IMR-90 (cell line): ENCODE measurements around the gene TAF7. TPM values are rescaled to one million over a fixed set of nuclear protein-coding genes. Genes with fewer than 3 reads are reported as not detected.

Source experiments
- ATAC-seq: fragments of 200-7000 bp; cut with Tn5 transposase; 2 replicates; pipeline ENCODE4 v1.9.1; 2020; ENCODE audit warnings: low read depth, mild to moderate bottlenecking, moderate library complexity
- BruUV-seq: library from RNA; stranded (reverse); fragments of 400-500 nt; replicated peaks from 2 replicates; lab custom pipeline; 2021; lab: Mats Ljungman, UMichigan
- CTCF ChIA-PET: fragments of 300-600 bp; formaldehyde crosslinking; extraction: SDS; loops from one replicate; lab custom pipeline; 2021; ENCODE audit warnings: antibody characterized with exemption; lab: Yijun Ruan, JAX
- POLR2A ChIA-PET: fragments of 300-600 bp; sonication (Branson Sonifier 250); formaldehyde crosslinking; loops from one replicate; lab custom pipeline; 2022; ENCODE audit warnings: antibody characterized with exemption; ENCODE audit not compliant: unreplicated experiment; lab: Charles Lee
- DNase-seq: peaks from one replicate; pipeline ENCODE4 v3.0.0; 2013
- H2AFZ ChIP-seq: replicated peaks from 2 replicates; pipeline ENCODE3; 2013; ENCODE audit warnings: low read length, mild to moderate bottlenecking; ENCODE audit not compliant: poor library complexity
- H2AK5ac ChIP-seq: 2 replicates; pipeline ENCODE4 v1.6.1; 2013; ENCODE audit warnings: low read depth, low read length, inconsistent platforms
- H2AK9ac ChIP-seq: replicated peaks from 2 replicates; pipeline ENCODE3; 2013; ENCODE audit warnings: mild to moderate bottlenecking, low read depth, low read length, moderate library complexity; ENCODE audit not compliant: poor library complexity
- H2BK120ac ChIP-seq: 2 replicates; pipeline ENCODE4 v1.6.1; 2013; ENCODE audit warnings: low read depth, low read length, inconsistent platforms
- H2BK15ac ChIP-seq: 3 replicates; pipeline ENCODE4 v1.6.1; 2013; ENCODE audit warnings: low read depth, low read length, inconsistent platforms
- H2BK20ac ChIP-seq: 2 replicates; pipeline ENCODE4 v1.6.1; 2013; ENCODE audit warnings: low read depth, mild to moderate bottlenecking, inconsistent platforms, low read length, moderate library complexity
- H2BK5ac ChIP-seq: 2 replicates; pipeline ENCODE4 v1.6.1; 2013; ENCODE audit warnings: mild to moderate bottlenecking, low read depth, low read length, inconsistent platforms; ENCODE audit not compliant: poor library complexity, severe bottlenecking
- H3K14ac ChIP-seq: replicated peaks from 2 replicates; pipeline ENCODE4 v1.6.1; 2013; ENCODE audit warnings: low read depth, low read length, inconsistent platforms
- H3K18ac ChIP-seq: 2 replicates; pipeline ENCODE4 v1.6.1; 2013; ENCODE audit warnings: low read depth, low read length, control low read depth
- H3K23ac ChIP-seq: 2 replicates; pipeline ENCODE4 v1.6.1; 2013; ENCODE audit warnings: low read depth, low read length, inconsistent platforms
- H3K27ac ChIP-seq: 2 replicates; pipeline ENCODE4 v1.5.1; 2013; ENCODE audit warnings: mild to moderate bottlenecking, control low read depth, low read length; ENCODE audit not compliant: insufficient read depth
- H3K27me3 ChIP-seq: 2 replicates; pipeline ENCODE4 v1.6.1; 2013; ENCODE audit warnings: low read length; ENCODE audit not compliant: control insufficient read depth, insufficient read depth
- H3K36me3 ChIP-seq: 2 replicates; pipeline ENCODE4 v1.6.1; 2013; ENCODE audit warnings: low read length, mixed read lengths; ENCODE audit not compliant: control insufficient read depth, insufficient read depth
- H3K4ac ChIP-seq: 2 replicates; pipeline ENCODE4 v1.6.1; 2013; ENCODE audit warnings: low read depth, low read length, inconsistent platforms
- H3K4me1 ChIP-seq: 2 replicates; pipeline ENCODE4 v1.6.1; 2013; ENCODE audit warnings: low read length, mixed read lengths; ENCODE audit not compliant: control insufficient read depth, insufficient read depth
- H3K4me2 ChIP-seq: 2 replicates; pipeline ENCODE4 v1.6.1; 2013; ENCODE audit warnings: low read depth, mild to moderate bottlenecking, control low read depth, low read length, moderate library complexity
- H3K4me3 ChIP-seq: 2 replicates; pipeline ENCODE4 v1.5.1; 2013; ENCODE audit warnings: low read depth, mild to moderate bottlenecking, control low read depth, low read length, moderate library complexity; ENCODE audit not compliant: insufficient read depth
- H3K56ac ChIP-seq: 2 replicates; pipeline ENCODE4 v1.6.1; 2013; ENCODE audit warnings: low read length, inconsistent platforms; ENCODE audit not compliant: insufficient read depth; ENCODE audit errors: extremely low read depth
- H3K79me1 ChIP-seq, 2 experiments: 2 replicates each; pipeline ENCODE4 v1.6.1; 2013; ENCODE audit warnings: low read length in 2 of 2, inconsistent platforms in 1 of 2, low read depth in 1 of 2
- H3K9ac ChIP-seq: 2 replicates; pipeline ENCODE4 v1.6.1; 2013; ENCODE audit warnings: low read depth, low read length, control low read depth
- H3K9me1 ChIP-seq: 2 replicates; pipeline ENCODE4 v1.6.1; 2013; ENCODE audit warnings: low read length, inconsistent platforms; ENCODE audit not compliant: insufficient read depth
- H3K9me3 ChIP-seq: 2 replicates; pipeline ENCODE4 v1.6.1; 2013; ENCODE audit warnings: low read length; ENCODE audit not compliant: control insufficient read depth, insufficient read depth
- H4K20me1 ChIP-seq: 2 replicates; pipeline ENCODE4 v1.6.1; 2013; ENCODE audit warnings: low read length, inconsistent platforms; ENCODE audit not compliant: insufficient read depth
- H4K5ac ChIP-seq: 2 replicates; pipeline ENCODE4 v1.6.1; 2013; ENCODE audit warnings: mild to moderate bottlenecking, low read depth, low read length, control low read depth
- H4K8ac ChIP-seq, 2 experiments: 2 replicates each; pipeline ENCODE4 v1.6.1; 2013; ENCODE audit warnings: low read depth in 2 of 2, low read length in 2 of 2, control low read depth in 1 of 2, inconsistent platforms in 1 of 2
- H4K91ac ChIP-seq: 2 replicates; pipeline ENCODE4 v1.6.1; 2013; ENCODE audit warnings: low read depth, low read length, inconsistent platforms; ENCODE audit not compliant: insufficient read depth
- BHLHE40 ChIP-seq: fragments of 150-350 bp; IDR thresholded peaks from 2 replicates; pipeline ENCODE4 v1.6.1; 2016; ENCODE audit warnings: mild to moderate bottlenecking, low read depth, low read length
- CEBPB ChIP-seq: IDR thresholded peaks from 2 replicates; pipeline ENCODE4 v1.6.1; 2012; ENCODE audit warnings: low read depth, low read length, improper control_type of control experiment
- CHD1 ChIP-seq: IDR thresholded peaks from 2 replicates; pipeline ENCODE4 v1.6.1; 2012; ENCODE audit warnings: low read depth, low read length, improper control_type of control experiment
- ELK1 ChIP-seq: fragments of 150-350 bp; IDR thresholded peaks from 2 replicates; pipeline ENCODE4 v1.6.1; 2016; ENCODE audit warnings: low read depth, mild to moderate bottlenecking, low read length, moderate library complexity, borderline replicate concordance
- MXI1 ChIP-seq: IDR thresholded peaks from 2 replicates; pipeline ENCODE4 v1.6.1; 2012; ENCODE audit warnings: low read depth, mild to moderate bottlenecking, low read length, moderate library complexity, borderline replicate concordance
- POLR2A ChIP-seq: IDR thresholded peaks from 2 replicates; pipeline ENCODE4 v1.6.1; 2012; ENCODE audit warnings: mild to moderate bottlenecking, low read depth, low read length
- RAD21 ChIP-seq: IDR thresholded peaks from 2 replicates; pipeline ENCODE4 v1.6.1; 2012; ENCODE audit warnings: low read length, improper control_type of control experiment
- RCOR1 ChIP-seq: IDR thresholded peaks from 2 replicates; pipeline ENCODE4 v1.6.1; 2012; ENCODE audit warnings: mild to moderate bottlenecking, low read length, improper control_type of control experiment; ENCODE audit not compliant: insufficient replicate concordance
- RFX5 ChIP-seq: IDR thresholded peaks from 2 replicates; pipeline ENCODE4 v1.8.0; 2012; ENCODE audit warnings: low read depth, mild to moderate bottlenecking, low read length, moderate library complexity
- SMC3 ChIP-seq: fragments of 150-350 bp; IDR thresholded peaks from 2 replicates; pipeline ENCODE4 v1.6.1; 2016; ENCODE audit warnings: low read depth, mild to moderate bottlenecking, antibody characterized with exemption, low read length, moderate library complexity
- dilution Hi-C: fragments of 300-500 bp; cut with HindIII; formaldehyde crosslinking; loops from one replicate; pipeline ENCODE4 v1.14.3; 2018; ENCODE audit warnings: low sequenced_read_pairs; ENCODE audit not compliant: unreplicated experiment
- in situ Hi-C: fragments of 300-500 bp; cut with MboI; formaldehyde crosslinking; loops from 3 replicates; pipeline ENCODE4 v1.14.3; 2019; ENCODE audit warnings: low sequenced_read_pairs, inconsistent platforms, mixed read lengths
- intact Hi-C: fragments of 100-400 bp; cut with micrococcal nuclease; formaldehyde crosslinking; loops from 2 replicates; pipeline ENCODE4 v1.10.0; 2022
- polyA plus RNA-seq, 3 experiments: library from polyadenylated mRNA; depleted of rRNA; stranded (reverse); fragments of >200 nt; gene quantifications; 2 replicates each; pipeline ENCODE4 v1.2.3, GENCODE V29; 2012; ENCODE audit warnings: low replicate concordance in 1 of 3
- total RNA-seq: library from RNA; depleted of rRNA; stranded (reverse); fragments of >200 nt; gene quantifications from 2 replicates; pipeline ENCODE4 v1.2.3, GENCODE V29; 2012

Gene TAF7
- total and polyA plus RNA-seq, 2 of the 4 experiments (the other 2 are of a cell fraction), result 45.7 to 51.8 TPM

DNA sequence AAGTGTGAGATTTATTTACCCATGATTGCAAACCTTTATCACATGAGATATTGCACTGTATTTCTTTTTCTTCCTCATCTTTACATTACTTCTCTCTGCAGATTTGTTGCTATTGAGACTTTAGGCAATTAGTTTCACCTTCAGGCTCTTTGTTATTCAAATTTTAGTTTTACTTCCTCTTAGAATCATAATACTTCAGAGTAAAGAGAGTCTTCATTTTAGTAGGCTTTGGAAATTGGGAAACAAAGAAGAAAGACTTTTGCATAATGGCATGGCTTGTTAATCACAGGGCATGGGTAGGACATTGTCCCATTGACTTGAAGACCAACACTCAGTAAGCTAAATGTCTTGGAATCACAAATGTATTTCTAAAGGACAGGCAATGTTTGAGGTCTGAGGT, 42.1 kb upstream of the TAF7 start:
- no peak overlapping the region for H3K9ac ChIP-seq
- H2AFZ ChIP-seq, result no peak overlapping the region
- H2AK9ac ChIP-seq, result no peak overlapping the region
- no peak for DNase-seq
- H3K23ac ChIP-seq, result no peak overlapping the region
- no peak overlapping the region for H2BK120ac ChIP-seq
- H3K4ac ChIP-seq, result no peak overlapping the region
- H3K79me1 ChIP-seq, result peaks cover 0 to 3% of the 10 kb centered on the region in 2 experiments; a peak in 1 of 4 replicates
- H3K36me3 ChIP-seq, result peaks cover 14% of the 10 kb centered on the region; the same call in 1 of the 2 replicates
- no peak for ATAC-seq
- H2BK15ac ChIP-seq, result no peak overlapping the region
- H3K14ac ChIP-seq, result no peak overlapping the region
- H3K9me1 ChIP-seq, result no peaks in the 10 kb centered on the region
- no peak overlapping the region for H2BK20ac ChIP-seq
- peaks cover 2% of the 10 kb centered on the region; the same call in 1 of the 2 replicates for H3K27me3 ChIP-seq
- H3K56ac ChIP-seq, result no peak overlapping the region
- no peak overlapping the region for H3K18ac ChIP-seq
- CTCF ChIA-PET, result no interaction called here
- no peak overlapping the region for H4K8ac ChIP-seq
- in situ Hi-C loops (no loop called here), intact Hi-C loops (loop anchor here (5.0 kb wide), 1 partner anchor 35 kb away; no protein-coding TSS in a partner anchor), dilution Hi-C loops (no loop called here)
- H3K9me3 ChIP-seq, result peaks cover 53% of the 10 kb centered on the region
- BruUV-seq, result no TSS peak
- H2BK5ac ChIP-seq, result no peak overlapping the region
- H3K27ac ChIP-seq, result no peak overlapping the region
- peak overlapping the region; percentile 17; the same call in 1 of the 2 replicates for H3K4me2 ChIP-seq
- H4K5ac ChIP-seq, result no peak overlapping the region
- no peak overlapping the region for H4K91ac ChIP-seq
- H3K4me3 ChIP-seq, result no peak overlapping the region
- TF ChIP-seq RCOR1, result no peak
- TF ChIP-seq ELK1, result no peak
- no peak for TF ChIP-seq POLR2A
- no peak for TF ChIP-seq RAD21
- no peak for TF ChIP-seq MXI1
- TF ChIP-seq CEBPB, result no peak
- TF ChIP-seq SMC3, result no peak
- no peak for TF ChIP-seq CHD1
- no peak for TF ChIP-seq RFX5
- no peak for TF ChIP-seq BHLHE40
- H2AK5ac ChIP-seq, result no peak overlapping the region
- H3K4me1 ChIP-seq, result peaks cover 2% of the 10 kb centered on the region; the same call in 1 of the 2 replicates
- no peaks in the 10 kb centered on the region for H4K20me1 ChIP-seq
- POLR2A ChIA-PET, result no interaction called here
